SIG-M5 treated with dmso at 0.1 percent for 504 hours (cell line): Measurements from ENCODE around the gene GHRH.

ENCODE experiments used
- DNase-seq: peaks from one replicate; lab custom pipeline; 2025; ENCODE audit not compliant: unreplicated experiment; lab: John Stamatoyannopoulos, UW

Gene GHRH

GRCh38 chr20:37263686-37264085, 2.1 kb upstream of the GHRH start:
- no peak for DNase-seq

GRCh38 chr20:37262505-37262904, 891 bp upstream of the GHRH start:
- no peak for DNase-seq

- DNase-seq = no peak
These were observed 691 bp downstream of the GHRH start for GRCh38 chr20:37260923-37261322.

DNA sequence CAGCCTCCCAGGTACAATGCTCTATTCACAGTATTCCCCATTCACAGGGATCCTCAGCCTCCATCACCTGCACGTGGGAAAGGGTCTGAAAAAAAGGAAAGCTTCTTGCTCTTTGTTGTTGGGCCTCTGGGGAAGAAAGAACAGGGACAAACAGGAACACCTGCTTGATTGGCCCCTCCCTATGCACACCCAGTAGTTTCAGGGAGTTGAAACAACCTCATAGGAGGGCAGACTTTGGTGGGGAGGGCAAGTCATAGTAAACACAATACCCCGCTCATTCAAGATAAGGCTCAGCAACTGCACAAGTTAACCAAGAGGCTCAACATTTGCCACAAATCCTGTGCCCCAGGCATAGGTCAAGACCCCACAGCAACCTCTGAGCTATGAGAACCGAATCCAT, 1.7 kb downstream of the GHRH start:
- DNase-seq = no peak

DNA sequence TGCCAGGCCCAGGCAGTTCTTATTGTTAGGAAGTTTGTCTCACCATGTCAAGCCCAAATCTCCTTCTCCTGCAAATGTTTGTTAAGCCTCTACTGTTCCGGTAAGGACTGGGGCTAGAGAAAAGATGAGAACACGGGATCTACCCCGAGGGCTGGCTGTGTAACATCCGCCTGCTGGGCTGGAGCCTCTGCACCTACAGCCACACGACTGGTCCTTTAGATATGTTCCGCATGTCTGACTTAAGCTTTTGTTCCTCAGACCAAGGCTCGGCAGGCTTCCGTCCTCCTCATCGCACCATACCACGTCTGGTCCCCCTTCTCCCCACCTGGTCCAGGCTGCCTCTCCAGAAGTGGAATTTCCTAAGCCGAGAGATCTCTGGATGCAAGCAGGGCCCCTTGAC, 2.6 kb downstream of the GHRH start:
- DNase-seq = no peak

DNA sequence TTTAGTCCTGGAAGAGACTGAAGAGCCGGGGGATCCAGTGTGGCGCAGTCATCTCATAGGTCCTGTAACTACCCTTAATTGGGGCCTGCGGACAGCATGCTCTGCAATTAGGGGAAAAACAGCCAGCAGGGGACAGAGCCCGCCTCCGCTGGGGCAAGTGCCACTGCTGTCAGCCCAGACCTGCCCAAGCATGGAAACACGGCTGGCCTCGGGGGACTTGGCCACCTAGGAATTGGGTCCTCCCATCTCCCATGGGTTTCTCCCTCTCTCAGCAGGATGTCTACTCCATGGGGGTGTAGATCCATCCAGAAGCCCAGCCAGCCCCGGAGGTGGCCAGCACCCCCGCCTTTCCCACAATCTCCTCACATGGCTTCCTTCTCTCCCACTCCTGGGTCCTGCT, 3.6 kb downstream of the GHRH start:
- DNase-seq = no peak

- no peak for DNase-seq
These were observed 4.1 kb downstream of the GHRH start for GRCh38 chr20:37257530-37257929.

GRCh38 chr20:37256286-37256685, 5.3 kb downstream of the GHRH start:
- DNase-seq = no peak

GRCh38 chr20:37254114-37254878, 7.3 kb downstream of the GHRH start:
- no peak for DNase-seq

DNA sequence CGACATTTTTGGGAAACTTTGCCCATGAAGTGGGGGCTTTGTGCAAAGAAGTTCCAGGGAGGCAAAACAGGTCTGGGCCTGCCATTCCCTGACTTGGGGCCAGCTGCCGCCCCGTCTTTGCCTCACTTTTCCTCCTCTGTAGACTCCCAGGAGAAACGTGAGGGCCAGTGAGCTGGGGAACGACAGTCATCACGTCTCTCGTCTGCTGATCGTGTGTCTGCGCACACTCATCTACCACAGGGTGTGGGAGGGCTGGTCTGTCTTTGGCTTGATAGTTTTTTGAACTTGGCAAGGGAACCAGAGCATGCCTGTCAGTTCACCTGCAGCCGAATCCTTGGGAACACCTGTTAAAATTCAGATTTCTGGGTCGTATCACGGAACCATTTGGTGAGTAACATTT, 8.5 kb downstream of the GHRH start:
- DNase-seq = no peak

DNA sequence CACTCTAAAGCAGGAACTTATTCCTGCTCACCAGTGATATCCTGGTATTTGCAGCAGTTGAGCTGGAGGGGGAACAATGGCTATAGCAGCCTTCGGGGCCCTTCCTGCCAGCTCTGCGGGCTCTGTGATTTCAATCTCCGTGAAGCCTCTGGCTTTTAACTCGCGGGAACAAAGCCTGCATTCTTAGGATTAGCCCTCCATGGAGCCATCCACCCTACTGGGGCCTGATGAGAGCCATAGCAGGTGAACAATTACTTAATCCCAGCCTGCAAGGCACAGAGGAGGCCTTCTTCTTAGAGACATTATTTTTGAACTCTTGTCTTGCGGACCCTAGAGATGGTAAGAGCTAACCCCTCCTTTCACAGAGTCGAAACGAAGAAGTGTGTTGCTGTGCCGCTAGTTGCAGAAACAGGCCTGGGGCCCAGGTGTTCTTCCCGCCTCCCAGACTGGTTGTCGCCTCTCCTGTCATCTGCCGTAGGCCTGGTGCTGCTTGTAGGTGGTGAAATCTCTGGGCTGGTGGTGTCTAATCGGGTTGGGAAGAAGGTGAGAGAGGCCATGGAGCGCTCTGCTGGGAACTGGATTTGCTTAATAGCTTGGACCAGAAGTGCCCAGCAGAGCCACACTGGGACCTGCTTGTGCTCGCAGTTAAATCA, 9.7 kb downstream of the GHRH start:
- no peak for DNase-seq

GRCh38 chr20:37249304-37249703, 12.3 kb downstream of the GHRH start:
- no peak for DNase-seq

DNA sequence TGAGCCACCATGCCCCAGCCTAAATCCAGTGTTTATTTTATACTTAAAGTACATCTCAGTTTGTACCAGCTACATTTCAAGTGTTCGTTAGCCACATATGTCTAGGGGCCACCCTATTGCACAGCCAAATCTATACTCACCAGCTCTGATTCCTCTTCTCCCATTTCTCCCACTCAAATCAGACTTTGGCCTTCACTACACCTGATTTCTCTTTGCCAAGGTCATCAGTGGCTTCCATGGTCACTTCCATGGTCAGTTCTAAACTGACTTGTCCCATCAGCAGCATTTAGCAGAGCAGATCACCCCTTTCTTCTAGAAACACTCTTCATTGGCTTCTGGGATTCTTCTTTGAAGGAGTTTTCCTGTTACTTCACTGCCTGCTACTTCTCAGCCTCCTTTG, 14.1 kb downstream of the GHRH start:
- no peak for DNase-seq

GRCh38 chr20:37246736-37247135, 14.9 kb downstream of the GHRH start:
- DNase-seq = no peak

DNA sequence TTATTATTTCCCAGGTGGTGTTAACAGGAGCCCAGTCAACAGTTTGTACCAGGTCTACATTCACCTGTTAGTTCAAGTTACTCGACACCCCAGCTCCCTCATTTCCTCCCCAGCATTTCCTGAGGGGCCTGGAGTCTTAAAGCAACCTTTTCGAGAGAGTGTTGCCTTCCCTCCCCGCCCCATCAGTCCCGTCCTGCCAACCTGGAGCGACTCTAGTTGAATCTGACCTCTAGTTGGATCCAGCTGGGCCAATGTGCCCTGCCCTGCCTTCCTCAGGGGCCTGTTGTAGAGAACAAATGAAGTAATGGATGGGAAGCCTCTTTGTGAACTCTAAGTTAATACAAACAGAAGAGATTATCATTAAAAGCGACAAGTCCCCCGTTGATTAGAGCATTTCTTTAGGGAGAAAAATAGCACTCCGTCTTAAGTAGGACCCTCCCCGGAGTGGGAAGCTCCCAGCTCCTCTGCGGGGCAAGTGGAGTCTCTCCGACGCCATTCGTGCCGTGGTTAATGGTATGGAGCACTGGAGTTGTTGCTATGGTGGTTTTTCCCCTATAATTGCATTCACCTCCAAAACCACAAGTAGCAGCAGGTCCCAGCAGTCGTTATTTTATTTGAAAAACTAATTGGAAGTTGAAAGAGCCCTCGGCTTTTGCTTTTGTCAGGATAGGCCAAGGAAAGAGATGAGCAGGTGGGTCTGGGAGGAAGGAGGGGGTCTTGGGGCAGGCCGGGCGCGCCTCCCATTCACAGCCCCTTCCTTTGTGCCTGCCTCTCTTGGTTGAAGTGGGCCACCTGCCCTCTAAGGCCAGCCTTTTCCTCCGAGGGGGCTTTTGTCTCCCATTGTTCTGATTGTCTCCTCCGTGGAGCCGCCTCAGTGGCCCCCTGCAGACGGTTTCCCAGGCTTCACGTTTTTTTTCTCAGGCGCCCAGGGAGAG, 16.1 kb downstream of the GHRH start:
- no peak for DNase-seq

- DNase-seq = no peak
These were observed 17.0 kb downstream of the GHRH start for GRCh38 chr20:37244572-37244957.

DNA sequence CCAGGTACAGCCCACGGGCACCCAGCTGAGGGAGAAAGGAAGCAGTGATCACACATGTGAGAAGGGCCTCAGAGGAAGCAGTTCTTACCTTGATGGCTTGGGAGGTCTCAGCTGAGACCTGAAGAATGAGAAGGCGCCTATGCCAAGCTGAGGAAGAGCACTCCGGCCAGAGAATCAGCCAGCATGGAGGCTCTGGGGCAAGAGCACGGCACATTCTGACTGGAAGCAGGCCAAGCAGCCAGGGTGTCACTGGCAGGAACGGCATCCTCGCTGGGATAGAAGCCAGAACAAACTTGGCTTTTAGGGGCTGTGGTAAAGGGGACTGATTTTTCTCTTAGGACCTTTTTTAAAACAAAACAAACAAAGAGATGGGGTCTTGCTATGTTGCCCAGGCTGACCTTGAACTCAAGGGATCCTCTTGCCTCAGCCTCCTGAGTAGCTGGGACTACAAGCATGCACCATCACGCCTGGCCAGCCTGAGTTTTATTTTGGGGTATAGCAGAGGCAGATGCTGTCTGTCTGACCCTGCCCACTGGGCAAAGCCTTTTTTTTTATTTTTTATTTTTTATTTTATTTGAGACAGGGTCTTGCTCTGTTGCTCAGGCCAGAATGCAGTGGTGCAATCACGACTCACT, 17.6 kb downstream of the GHRH start:
- DNase-seq = no peak

DNA sequence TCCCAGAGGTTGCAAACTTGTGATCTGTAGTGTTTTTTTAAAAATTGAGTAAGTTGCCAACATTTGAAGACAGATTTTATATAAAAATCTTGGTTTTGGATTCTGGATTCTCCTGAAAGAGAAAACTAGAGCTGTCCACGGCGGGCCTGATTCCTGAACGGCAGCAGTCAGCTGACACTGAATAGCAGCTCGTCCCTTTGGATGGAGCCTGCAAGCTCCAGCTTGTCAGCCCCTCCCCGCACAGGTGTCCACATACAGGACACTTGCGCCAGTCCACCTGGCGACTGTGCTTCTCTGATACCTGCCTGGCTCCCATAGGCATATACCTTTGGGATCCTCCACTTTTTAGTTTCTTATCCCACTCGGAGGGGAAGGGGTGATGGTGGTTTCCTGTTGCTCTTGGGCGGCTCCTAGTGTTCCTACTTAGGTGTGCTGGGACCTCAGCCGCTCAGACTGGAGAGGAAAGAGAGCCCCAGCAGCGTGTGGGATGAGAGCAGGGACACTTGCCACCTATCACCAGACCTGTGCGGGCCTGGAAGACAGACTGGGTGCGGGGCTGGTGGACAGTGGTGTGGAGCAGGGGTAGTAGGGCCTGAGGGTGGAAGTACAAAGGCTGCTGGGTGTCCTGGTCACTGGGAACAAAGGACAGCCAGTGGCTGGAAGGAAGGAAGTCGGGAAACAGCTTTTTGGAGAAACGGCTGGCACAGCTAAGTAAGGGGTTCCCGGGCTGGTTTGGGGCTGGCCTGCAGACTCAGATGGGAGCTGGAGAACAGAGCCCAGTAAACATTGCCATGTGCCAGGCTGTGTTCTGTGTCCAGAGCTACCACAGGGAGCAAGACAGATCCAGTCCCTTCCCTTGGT, 18.3 kb downstream of the GHRH start:
- no peak for DNase-seq

DNA sequence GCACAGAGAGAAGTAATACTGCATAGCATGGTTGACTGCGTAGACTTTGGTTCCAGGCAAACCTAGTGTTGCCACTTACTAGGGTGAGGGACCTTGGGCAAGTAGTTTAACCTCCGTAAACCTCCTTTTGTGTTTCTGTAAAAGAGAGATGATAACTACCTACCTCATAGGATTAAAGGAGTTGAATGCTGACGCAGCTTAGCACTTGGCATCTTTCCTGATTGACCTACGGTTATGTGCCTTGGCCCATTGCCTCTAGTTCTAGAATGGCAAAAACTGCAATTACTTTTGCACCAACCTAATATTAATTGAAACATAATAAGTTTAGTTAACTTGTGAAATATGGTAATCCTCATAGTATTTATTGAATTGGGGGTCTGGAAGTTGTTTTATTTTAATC, 19.1 kb downstream of the GHRH start:
- DNase-seq = no peak

- no peak for DNase-seq
These were observed 21.1 kb downstream of the GHRH start for GRCh38 chr20:37240337-37241067.
